ENCODE measurements around the gene SMTNL2. TPM values are rescaled to one million over a fixed set of nuclear protein-coding genes. Genes with fewer than 3 reads are reported as not detected.

SMTNL2 gene
- total and polyA plus RNA-seq, 9 of the 15 experiments (the other 6 are each of a cell fraction or from before 2014, with no cell fraction given), result not detected

DNA sequence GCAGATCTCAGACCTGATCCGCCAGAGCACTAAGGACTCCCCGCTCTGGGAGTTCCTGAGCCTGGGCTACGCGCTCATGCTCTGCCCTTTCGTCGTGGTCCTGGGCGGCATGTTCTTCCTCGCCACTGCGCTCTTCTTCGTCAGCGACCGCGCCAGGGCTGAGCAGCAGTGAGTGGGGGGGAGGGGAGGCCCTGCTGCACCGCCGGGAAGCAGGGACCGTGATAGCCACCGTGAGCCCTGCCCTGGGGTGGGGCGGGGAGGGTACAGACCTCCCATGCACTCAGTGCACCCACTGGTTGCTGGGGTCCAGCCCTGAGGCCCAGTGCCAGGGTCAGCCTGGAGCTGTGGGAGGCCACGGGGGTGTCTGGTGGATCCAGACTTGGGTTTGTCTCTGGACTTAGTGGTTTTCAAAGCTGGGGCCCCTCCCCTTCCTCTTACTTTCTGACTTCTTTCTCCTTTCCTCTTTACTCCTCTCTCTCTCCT is 48.0 kb upstream of the SMTNL2 start:
- Histone ChIP-seq H4K20me1 (replicated peaks; ENCODE audit: control insufficient read depth, insufficient read depth, low read length) (peaks cover 4% of the 10 kb centered on the region; the same call in 1 of the 2 replicates), H3K9me3 (replicated peaks; ENCODE audit: control insufficient read depth, insufficient read depth, low read depth, low read length) (no peaks in the 10 kb centered on the region), H3K36me3 (ENCODE audit: control insufficient read depth, insufficient read depth, low read length) (peaks cover 41% of the 10 kb centered on the region; the same call in 1 of the 3 replicates), H3K79me2 (ENCODE audit: control insufficient read depth, insufficient read depth, low read length) (no peaks in the 10 kb centered on the region), H3K27ac (ENCODE audit: extremely low read depth, low read depth, low read length) (no peak overlapping the region), H3K27me3 (ENCODE audit: control insufficient read depth in 2 of 2, insufficient read depth in 2 of 2, low read length in 2 of 2) (peaks cover 0 to 11% of the 10 kb centered on the region in 2 experiments; a peak in 3 of 5 replicates), H2AFZ (ENCODE audit: low read depth, low read length) (no peak overlapping the region), H3K4me3 (no peak overlapping the region), H3K9ac (ENCODE audit: insufficient read depth in 1 of 2, low read depth in 2 of 2, low read length in 2 of 2) (peak overlapping the region in 1 of 2 experiments; percentile 79; a peak in 2 of 4 replicates), H3K9me1 (ENCODE audit: control insufficient read depth, insufficient read depth, low read length) (no peaks in the 10 kb centered on the region), H3K4me1 (replicated peaks in 1 of 2; ENCODE audit: control insufficient read depth in 2 of 2, insufficient read depth in 2 of 2, low read length in 2 of 2) (peaks cover 0 to 67% of the 10 kb centered on the region in 2 experiments; a peak in 3 of 5 replicates), H3K4me2 (ENCODE audit: insufficient read depth, low read length) (peak overlapping the region; percentile 37; the same call in 1 of the 2 replicates)
- ChIA-PET CTCF (ENCODE audit: low intra/inter-chr PET ratio) (no interaction called here), POLR2A (interaction anchor here (0.6 kb wide), 1 partner anchor 32 kb away, joined by 3 read pairs; no protein-coding TSS in a partner anchor)
- in situ Hi-C loops (cut with MboI) (no loop called here), intact Hi-C loops (cut with micrococcal nuclease) (no loop called here)
- DNase-seq (ENCODE audit: extremely low read depth in 1 of 4, low spot score in 3 of 4), result peak; percentile 63 to 68 (median 65)
- no peak for FAIRE-seq
- BruUV-seq (replicated peaks), result no TSS peak
- WGBS (ENCODE audit: insufficient coverage, low coverage, missing lambda C conversion rate), result 4% methylated on average over 11 of the region's 19 CpGs
- peak; percentile 76 for ATAC-seq
- TF ChIP-seq CXXC5 (CRISPR knock-in tag; IDR thresholded peaks at IDR 0.05) (0 out of 2 replicates have a peak, but pooled peaks have one; percentile 15), ETV1 (tag; conservative IDR thresholded peaks at IDR 0.05; ENCODE audit: low read depth) (no peak), PHF20 (IDR thresholded peaks at IDR 0.05; ENCODE audit: partially characterized antibody) (no peak), RBFOX2 (IDR thresholded peaks at IDR 0.05; ENCODE audit: low read depth, low read length) (no peak), POLR2A (conservative IDR thresholded peaks at IDR 0.05) (peak; percentile 57), KAT7 (CRISPR knock-in tag; IDR thresholded peaks at IDR 0.05; ENCODE audit: borderline replicate concordance) (no peak), POLR3A (IDR thresholded peaks at IDR 0.05; ENCODE audit: borderline replicate concordance, extremely low read depth, insufficient read depth, insufficient read length) (no peak), FOSL1 (tag; conservative IDR thresholded peaks at IDR 0.05) (no peak), EP400 (IDR thresholded peaks at IDR 0.05) (no peak), MCM2 (IDR thresholded peaks at IDR 0.05; ENCODE audit: low read depth) (no peak), HNRNPL (IDR thresholded peaks at IDR 0.05; ENCODE audit: low read depth, low read length) (no peak), HNRNPLL (IDR thresholded peaks at IDR 0.05; ENCODE audit: low read depth, low read length, poor library complexity, severe bottlenecking) (no peak), SP1 (CRISPR knock-in tag; IDR thresholded peaks at IDR 0.05) (no peak)
- TF ChIP-seq, protein P1, sequence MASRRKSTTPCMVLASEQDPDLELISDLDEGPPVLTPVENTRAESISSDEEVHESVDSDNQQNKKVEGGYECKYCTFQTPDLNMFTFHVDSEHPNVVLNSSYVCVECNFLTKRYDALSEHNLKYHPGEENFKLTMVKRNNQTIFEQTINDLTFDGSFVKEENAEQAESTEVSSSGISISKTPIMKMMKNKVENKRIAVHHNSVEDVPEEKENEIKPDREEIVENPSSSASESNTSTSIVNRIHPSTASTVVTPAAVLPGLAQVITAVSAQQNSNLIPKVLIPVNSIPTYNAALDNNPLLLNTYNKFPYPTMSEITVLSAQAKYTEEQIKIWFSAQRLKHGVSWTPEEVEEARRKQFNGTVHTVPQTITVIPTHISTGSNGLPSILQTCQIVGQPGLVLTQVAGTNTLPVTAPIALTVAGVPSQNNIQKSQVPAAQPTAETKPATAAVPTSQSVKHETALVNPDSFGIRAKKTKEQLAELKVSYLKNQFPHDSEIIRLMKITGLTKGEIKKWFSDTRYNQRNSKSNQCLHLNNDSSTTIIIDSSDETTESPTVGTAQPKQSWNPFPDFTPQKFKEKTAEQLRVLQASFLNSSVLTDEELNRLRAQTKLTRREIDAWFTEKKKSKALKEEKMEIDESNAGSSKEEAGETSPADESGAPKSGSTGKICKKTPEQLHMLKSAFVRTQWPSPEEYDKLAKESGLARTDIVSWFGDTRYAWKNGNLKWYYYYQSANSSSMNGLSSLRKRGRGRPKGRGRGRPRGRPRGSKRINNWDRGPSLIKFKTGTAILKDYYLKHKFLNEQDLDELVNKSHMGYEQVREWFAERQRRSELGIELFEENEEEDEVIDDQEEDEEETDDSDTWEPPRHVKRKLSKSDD (conservative IDR thresholded peaks at IDR 0.05; ENCODE audit: low read length), result no peak
- TF ChIP-seq, protein P2, sequence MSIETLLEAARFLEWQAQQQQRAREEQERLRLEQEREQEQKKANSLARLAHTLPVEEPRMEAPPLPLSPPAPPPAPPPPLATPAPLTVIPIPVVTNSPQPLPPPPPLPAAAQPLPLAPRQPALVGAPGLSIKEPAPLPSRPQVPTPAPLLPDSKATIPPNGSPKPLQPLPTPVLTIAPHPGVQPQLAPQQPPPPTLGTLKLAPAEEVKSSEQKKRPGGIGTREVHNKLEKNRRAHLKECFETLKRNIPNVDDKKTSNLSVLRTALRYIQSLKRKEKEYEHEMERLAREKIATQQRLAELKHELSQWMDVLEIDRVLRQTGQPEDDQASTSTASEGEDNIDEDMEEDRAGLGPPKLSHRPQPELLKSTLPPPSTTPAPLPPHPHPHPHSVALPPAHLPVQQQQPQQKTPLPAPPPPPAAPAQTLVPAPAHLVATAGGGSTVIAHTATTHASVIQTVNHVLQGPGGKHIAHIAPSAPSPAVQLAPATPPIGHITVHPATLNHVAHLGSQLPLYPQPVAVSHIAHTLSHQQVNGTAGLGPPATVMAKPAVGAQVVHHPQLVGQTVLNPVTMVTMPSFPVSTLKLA (conservative IDR thresholded peaks at IDR 0.05), result no peak
- TF ChIP-seq, protein P3, sequence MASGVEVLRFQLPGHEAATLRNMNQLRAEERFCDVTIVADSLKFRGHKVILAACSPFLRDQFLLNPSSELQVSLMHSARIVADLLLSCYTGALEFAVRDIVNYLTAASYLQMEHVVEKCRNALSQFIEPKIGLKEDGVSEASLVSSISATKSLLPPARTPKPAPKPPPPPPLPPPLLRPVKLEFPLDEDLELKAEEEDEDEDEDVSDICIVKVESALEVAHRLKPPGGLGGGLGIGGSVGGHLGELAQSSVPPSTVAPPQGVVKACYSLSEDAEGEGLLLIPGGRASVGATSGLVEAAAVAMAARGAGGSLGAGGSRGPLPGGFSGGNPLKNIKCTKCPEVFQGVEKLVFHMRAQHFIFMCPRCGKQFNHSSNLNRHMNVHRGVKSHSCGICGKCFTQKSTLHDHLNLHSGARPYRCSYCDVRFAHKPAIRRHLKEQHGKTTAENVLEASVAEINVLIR (CRISPR knock-in tag; IDR thresholded peaks at IDR 0.05), result no peak
